SIG-M5 (cell line): ENCODE data around the gene ZNF181.
"Not testable (repeated sequence)": the region's sequence is repeated elsewhere in the genome, so short reads cannot be mapped to it uniquely, and the experiment has no call there.

Experiments
- DNase-seq: peaks from one replicate; lab custom pipeline; 2025; lab: John Stamatoyannopoulos, UW

Gene ZNF181

GRCh38 chr19:34733746-34734536, at the start of gene ZNF181:
Gene ZNF181, plus strand, starts transcription at chr19:34734243. Its CDS starts 795 bp downstream, at chr19:34735038.
- DNase-seq = peak; percentile 73

GRCh38 chr19:34685266-34685665, 48.8 kb upstream of the ZNF181 start:
- DNase-seq = not testable (repeated sequence)

- DNase-seq = no peak
Measured at GRCh38 chr19:34686455-34686854, 47.6 kb upstream of the ZNF181 start.

GRCh38 chr19:34687348-34687747, 46.7 kb upstream of the ZNF181 start:
- no peak for DNase-seq

- DNase-seq = no peak
Measured at GRCh38 chr19:34688592-34688991, 45.5 kb upstream of the ZNF181 start.

- no peak for DNase-seq
Measured at GRCh38 chr19:34690372-34690771, 43.7 kb upstream of the ZNF181 start.

- DNase-seq = no peak
Measured at GRCh38 chr19:34692549-34692948, 41.5 kb upstream of the ZNF181 start.

- DNase-seq = no peak
Measured at GRCh38 chr19:34707661-34708060, 26.4 kb upstream of the ZNF181 start.

- DNase-seq = no peak
Measured at GRCh38 chr19:34711890-34712289, 22.2 kb upstream of the ZNF181 start.

GRCh38 chr19:34712395-34713261, 21.4 kb upstream of the ZNF181 start:
- no peak for DNase-seq

- DNase-seq = no peak
Measured at GRCh38 chr19:34713262-34713637, 20.8 kb upstream of the ZNF181 start.

- no peak for DNase-seq
Measured at GRCh38 chr19:34715357-34715756, 18.7 kb upstream of the ZNF181 start.

GRCh38 chr19:34722353-34722752, 11.7 kb upstream of the ZNF181 start:
- no peak for DNase-seq

GRCh38 chr19:34725400-34725799, 8.6 kb upstream of the ZNF181 start:
- DNase-seq = no peak

- no peak for DNase-seq
Measured at GRCh38 chr19:34731019-34731829, 2.8 kb upstream of the ZNF181 start.

- no peak for DNase-seq
Measured at GRCh38 chr19:34731964-34732363, 2.1 kb upstream of the ZNF181 start.

- no peak for DNase-seq
Measured at GRCh38 chr19:34732612-34733211, 1.3 kb upstream of the ZNF181 start.

GRCh38 chr19:34733266-34733745, 737 bp upstream of the ZNF181 start:
- DNase-seq = no peak

GRCh38 chr19:34734537-34735103, 577 bp downstream of the ZNF181 start:
- DNase-seq = peak; percentile 52

GRCh38 chr19:34744896-34745690, 11.1 kb downstream of the ZNF181 start:
- DNase-seq = no peak
